Measurements from ENCODE around the gene KIT.

Gene KIT

GRCh38 chr4:54708339-54709279, 50.9 kb downstream of the KIT start:
- DNase-seq, result no peak

DNA sequence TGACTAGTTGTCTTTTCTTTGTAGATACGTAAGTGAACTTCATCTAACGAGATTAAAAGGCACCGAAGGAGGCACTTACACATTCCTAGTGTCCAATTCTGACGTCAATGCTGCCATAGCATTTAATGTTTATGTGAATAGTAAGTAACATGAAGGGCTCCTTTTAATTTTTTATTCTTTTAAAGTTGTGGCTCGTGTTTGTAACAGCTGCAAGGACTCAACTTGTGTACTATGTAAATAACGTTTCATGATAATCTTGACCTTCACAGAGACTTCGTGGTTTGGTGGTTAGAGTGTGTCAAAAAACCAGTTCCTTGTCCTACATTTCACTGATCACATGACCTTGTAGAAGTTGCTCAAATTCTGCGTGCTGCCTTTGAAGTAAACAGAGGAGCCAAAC, 51.6 kb downstream of the KIT start:
- DNase-seq, result no peak

DNA sequence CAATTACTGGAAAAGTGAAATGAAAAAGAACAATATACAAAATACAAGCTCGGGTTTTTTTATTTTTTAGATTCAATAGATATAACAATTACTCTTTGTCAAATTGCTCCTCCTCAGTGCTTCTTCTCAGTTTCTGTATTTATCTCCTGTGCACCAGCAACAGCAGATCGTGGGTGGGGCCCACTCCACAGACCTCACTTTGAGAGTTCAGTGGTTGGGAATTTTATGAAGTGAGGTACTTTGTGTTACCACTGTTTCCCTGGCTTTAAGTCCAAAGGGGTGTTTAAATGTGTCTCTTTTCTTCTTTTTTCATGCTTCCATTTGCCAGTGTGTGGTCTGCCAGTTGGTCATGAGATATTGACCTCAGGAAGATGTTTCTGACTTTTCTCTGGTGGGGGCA, 54.4 kb downstream of the KIT start:
- no peak for DNase-seq

DNA sequence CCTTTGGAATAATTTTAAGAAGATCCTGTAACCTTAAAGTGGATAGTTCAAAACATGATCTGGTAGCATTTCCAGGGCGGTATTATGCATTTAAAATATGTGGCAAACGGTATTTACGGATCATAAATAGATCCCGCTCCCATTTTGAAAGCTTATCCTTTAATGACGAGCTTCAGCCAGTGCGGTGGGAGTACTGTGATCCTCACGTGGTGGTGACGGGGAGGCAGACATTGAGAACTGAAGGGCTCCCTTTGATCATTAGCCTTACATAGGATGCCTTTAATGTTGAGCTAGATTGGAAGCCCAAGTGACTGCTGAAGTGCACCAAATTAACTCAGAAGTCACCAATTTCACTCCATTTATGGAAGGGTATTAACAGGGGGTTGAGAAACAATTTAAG, 56.9 kb downstream of the KIT start:
- DNase-seq, result no peak

GRCh38 chr4:54716478-54717065, 58.8 kb downstream of the KIT start:
- no peak for DNase-seq

GRCh38 chr4:54717694-54718093, 59.9 kb downstream of the KIT start:
- DNase-seq, result no peak

GRCh38 chr4:54719378-54719777, 61.6 kb downstream of the KIT start:
- DNase-seq, result no peak

- no peak for DNase-seq
These were observed 65.5 kb downstream of the KIT start for GRCh38 chr4:54723220-54723619.

DNA sequence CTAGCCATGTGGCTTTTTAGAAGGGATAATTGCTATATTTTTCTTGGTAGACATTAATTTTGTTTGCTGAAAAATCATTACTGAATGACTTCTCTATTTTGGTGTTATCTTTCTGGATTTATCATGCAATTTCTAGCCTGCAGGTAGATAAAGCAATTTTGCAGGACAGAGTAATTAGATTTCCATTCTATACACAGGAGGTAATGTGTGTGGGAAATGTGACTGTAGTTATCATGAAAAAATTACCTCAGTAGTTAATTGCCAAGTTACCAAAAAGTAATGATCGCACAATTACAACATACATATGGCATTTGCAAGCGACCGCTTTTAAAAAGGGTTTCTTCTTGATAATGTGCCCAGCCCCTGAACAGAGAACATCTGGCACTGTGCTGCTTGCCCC, 66.1 kb downstream of the KIT start:
- no peak for DNase-seq

DNA sequence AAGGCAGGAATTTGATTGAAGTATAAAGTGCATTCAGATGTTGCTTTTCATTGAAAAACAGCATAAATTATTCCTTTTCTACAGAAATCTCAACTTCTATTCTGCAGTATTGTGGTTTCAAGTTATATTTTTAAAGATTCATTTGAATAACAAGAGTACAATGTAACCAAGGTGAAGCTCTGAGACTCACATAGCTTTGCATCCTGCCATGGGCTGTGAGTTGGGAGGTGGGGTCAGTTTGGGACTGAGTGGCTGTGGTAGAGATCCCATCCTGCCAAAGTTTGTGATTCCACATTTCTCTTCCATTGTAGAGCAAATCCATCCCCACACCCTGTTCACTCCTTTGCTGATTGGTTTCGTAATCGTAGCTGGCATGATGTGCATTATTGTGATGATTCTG, 69.2 kb downstream of the KIT start:
- no peak for DNase-seq

DNA sequence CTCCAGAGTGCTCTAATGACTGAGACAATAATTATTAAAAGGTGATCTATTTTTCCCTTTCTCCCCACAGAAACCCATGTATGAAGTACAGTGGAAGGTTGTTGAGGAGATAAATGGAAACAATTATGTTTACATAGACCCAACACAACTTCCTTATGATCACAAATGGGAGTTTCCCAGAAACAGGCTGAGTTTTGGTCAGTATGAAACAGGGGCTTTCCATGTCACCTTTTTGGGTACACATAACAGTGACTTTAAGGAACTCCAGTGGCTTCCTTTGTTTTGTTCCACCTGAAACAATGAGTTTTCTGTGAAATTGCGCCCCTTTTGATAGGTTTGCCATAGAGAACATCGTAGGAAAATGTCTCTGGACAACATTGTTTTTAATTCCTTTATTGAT, 69.6 kb downstream of the KIT start:
- no peak for DNase-seq

GRCh38 chr4:54728368-54728767, 70.6 kb downstream of the KIT start:
- no peak for DNase-seq

GRCh38 chr4:54729256-54729655, 71.5 kb downstream of the KIT start:
- no peak for DNase-seq

- no peak for DNase-seq
These were observed 72.8 kb downstream of the KIT start for GRCh38 chr4:54730581-54730980.

GRCh38 chr4:54731552-54731951, 73.8 kb downstream of the KIT start:
- DNase-seq, result no peak

DNA sequence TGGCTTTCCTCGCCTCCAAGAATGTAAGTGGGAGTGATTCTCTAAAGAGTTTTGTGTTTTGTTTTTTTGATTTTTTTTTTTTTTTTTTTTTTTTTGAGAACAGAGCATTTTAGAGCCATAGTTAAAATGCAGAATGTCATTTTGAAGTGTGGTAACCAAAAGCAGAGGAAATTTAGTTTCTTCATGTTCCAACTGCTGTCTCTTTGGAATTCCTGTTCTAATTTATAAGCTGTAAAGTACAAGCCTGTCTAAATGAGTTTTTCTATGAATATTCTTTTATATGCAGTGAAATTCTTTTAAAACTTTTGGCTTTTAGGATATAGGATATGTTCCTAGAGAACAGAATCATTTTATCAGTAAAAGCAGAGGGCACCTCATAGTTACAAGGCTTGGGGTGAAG, 74.2 kb downstream of the KIT start:
- DNase-seq, result no peak

GRCh38 chr4:54737421-54737820, 79.7 kb downstream of the KIT start:
- DNase-seq, result no peak

GRCh38 chr4:54741202-54741601, 83.4 kb downstream of the KIT start:
- DNase-seq, result no peak

GRCh38 chr4:54742636-54743399, 85.1 kb downstream of the KIT start:
- DNase-seq, result no peak

GRCh38 chr4:54743562-54743961, 85.8 kb downstream of the KIT start:
- no peak for DNase-seq

GRCh38 chr4:54744487-54744886, 86.7 kb downstream of the KIT start:
- no peak for DNase-seq

DNA sequence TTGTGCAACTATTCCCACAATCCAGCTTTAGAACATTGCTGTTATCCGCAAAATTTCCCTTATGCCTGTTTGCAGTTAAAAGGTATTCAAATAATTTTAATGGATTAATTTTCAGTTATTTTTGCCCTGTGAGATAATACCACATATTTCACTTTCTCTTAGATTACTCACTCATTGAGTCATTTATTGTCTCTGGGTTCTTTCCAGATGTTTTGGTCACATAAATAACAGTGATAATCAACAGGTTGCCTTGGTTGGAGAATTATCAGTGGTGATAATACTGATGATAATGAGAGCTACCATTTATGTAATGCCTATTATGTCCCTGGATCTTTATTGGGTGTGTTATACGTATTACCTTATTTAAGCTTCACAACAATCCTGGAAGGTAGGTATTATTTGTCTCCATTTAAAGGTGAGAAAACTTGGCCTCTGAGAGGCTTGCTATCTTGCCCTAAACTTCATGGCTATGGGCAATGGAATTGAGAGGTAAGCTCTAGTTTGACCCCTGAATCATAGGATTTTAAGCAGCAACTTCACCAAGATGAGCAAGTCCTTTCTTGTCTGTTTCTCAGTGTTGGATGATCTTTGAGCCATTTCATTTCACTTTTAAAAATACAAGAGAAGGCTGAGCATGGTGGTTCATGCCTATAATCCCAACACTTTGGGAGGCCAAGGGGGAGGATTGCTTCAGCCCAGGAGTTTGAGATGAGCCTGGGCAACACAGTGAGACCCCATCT, 87.4 kb downstream of the KIT start:
- no peak for DNase-seq

- DNase-seq, result no peak
These were observed 88.5 kb downstream of the KIT start for GRCh38 chr4:54746218-54746617.
